OCI-LY1 (cell line): Measurements from ENCODE around the gene SFI1.
"Not testable (repeated sequence)": the region's sequence is repeated elsewhere in the genome, so short reads cannot be mapped to it uniquely, and the experiment has no call there.

Source experiments
- H2AFZ ChIP-seq: fragments of 200-600 bp; sonication (generic), shearing (Covaris generic); 2 replicates; pipeline ENCODE4 v1.6.0; 2014; ENCODE audit warnings: antibody characterized with exemption, mild to moderate bottlenecking, low read length
- H3F3A ChIP-seq: fragments of 200-600 bp; sonication (generic), shearing (Covaris generic); 2 replicates; pipeline ENCODE4 v1.6.0; 2014; ENCODE audit warnings: mild to moderate bottlenecking, antibody characterized with exemption, low read length, moderate library complexity; ENCODE audit not compliant: insufficient read depth
- H3K27ac ChIP-seq: fragments of 200-600 bp; sonication (generic); 2 replicates; pipeline ENCODE4 v1.5.1; 2014; ENCODE audit warnings: low read length, mixed run types, mild to moderate bottlenecking, low read depth; ENCODE audit not compliant: poor library complexity, severe bottlenecking
- H3K27me3 ChIP-seq: fragments of 200-600 bp; sonication (generic); 2 replicates; pipeline ENCODE4 v1.6.0; 2014; ENCODE audit warnings: antibody characterized with exemption, mild to moderate bottlenecking, low read length, moderate library complexity; ENCODE audit not compliant: insufficient read depth
- H3K36me3 ChIP-seq: fragments of 200-600 bp; sonication (generic); 2 replicates; pipeline ENCODE4 v1.6.1; 2014; ENCODE audit warnings: mild to moderate bottlenecking, antibody characterized with exemption, low read length, moderate library complexity, mixed read lengths; ENCODE audit not compliant: insufficient read depth
- H3K4me1 ChIP-seq: fragments of 200-600 bp; sonication (generic); 2 replicates; pipeline ENCODE4 v1.5.1; 2014; ENCODE audit warnings: mild to moderate bottlenecking, low read length, moderate library complexity; ENCODE audit not compliant: insufficient read depth, severe bottlenecking
- H3K4me2 ChIP-seq: fragments of 200-600 bp; sonication (generic), shearing (Covaris generic); 2 replicates; pipeline ENCODE4 v1.6.1; 2014; ENCODE audit warnings: low read length
- H3K4me3 ChIP-seq: fragments of 200-600 bp; sonication (generic); 2 replicates; pipeline ENCODE4 v1.5.1; 2014; ENCODE audit warnings: low read length, low read depth, mild to moderate bottlenecking, mixed read lengths; ENCODE audit not compliant: poor library complexity, severe bottlenecking
- H3K79me2 ChIP-seq: fragments of 200-600 bp; shearing (Covaris generic); 2 replicates; pipeline ENCODE4 v1.6.1; 2016; ENCODE audit warnings: mixed run types, low read length, mixed read lengths; ENCODE audit not compliant: insufficient read depth
- H3K9ac ChIP-seq: fragments of 200-600 bp; sonication (generic), shearing (Covaris generic); 2 replicates; pipeline ENCODE4 v1.6.1; 2014; ENCODE audit warnings: mild to moderate bottlenecking, low read length, mixed read lengths
- H3K9me2 ChIP-seq: fragments of 200-600 bp; sonication (generic), shearing (Covaris generic); 2 replicates; pipeline ENCODE4 v1.6.1; 2014; ENCODE audit warnings: low read depth, mild to moderate bottlenecking, low read length, mixed read lengths
- H3K9me3 ChIP-seq: fragments of 200-600 bp; shearing (Covaris generic); 2 replicates; pipeline ENCODE4 v1.6.1; 2014; ENCODE audit warnings: low read length, mixed read lengths
- H4K20me1 ChIP-seq: fragments of 200-600 bp; sonication (generic), shearing (Covaris generic); 2 replicates; pipeline ENCODE4 v1.6.0; 2016; ENCODE audit warnings: mild to moderate bottlenecking, low read length; ENCODE audit not compliant: insufficient read depth
- CTCF ChIP-seq: fragments of 200-600 bp; sonication (generic), shearing (Covaris generic); IDR thresholded peaks from 2 replicates; pipeline ENCODE4 v1.5.1; 2017; ENCODE audit warnings: mild to moderate bottlenecking, antibody characterized with exemption, low read length, moderate library complexity, mixed read lengths
- EZH2 ChIP-seq: fragments of 200-600 bp; sonication (generic), shearing (Covaris generic); IDR thresholded peaks from 2 replicates; pipeline ENCODE4 v1.8.0; 2017; ENCODE audit warnings: borderline replicate concordance, mixed run types, mild to moderate bottlenecking, antibody characterized with exemption, low read length, moderate library complexity, mixed read lengths

Gene SFI1

DNA sequence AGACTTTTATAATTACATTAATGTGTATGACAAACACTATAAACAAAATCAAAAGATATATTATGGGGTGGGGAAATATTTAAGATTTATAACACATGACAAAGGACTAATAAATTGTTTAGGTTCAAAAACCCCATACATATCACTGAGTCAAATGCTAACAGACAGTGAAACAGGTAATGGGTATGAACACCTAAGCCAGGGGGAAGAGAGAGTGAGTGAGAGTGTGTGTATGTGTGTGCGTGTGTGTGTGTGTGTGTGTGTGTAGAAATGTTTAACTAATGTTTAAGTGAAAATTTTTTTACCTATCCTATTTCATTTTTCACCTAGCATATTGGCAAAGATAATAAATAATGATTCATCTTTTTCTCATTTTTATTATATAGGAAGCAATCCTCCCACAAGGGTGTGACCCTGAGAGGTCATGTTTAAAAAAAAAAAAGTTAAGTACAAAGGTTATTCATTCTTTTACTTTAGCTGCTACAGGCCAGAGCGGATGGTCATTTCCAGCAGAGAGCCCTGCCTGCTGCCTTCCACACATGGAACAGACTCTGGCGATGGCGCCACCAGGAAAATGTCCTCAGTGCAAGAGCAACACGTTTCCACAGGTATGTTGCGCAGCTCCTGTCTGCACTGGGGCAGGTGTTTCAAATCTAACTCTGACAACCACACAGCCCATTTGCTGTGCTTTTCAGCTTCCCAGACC is 92.8 kb downstream of the SFI1 start:
- H2AFZ ChIP-seq = no peak overlapping the region
- peaks cover 55% of the 10 kb centered on the region for H3K36me3 ChIP-seq
- H3K27ac ChIP-seq = no peak overlapping the region
- H3K4me3 ChIP-seq = no peak overlapping the region
- H4K20me1 ChIP-seq = no peaks in the 10 kb centered on the region
- no peaks in the 10 kb centered on the region for H3K9me3 ChIP-seq
- H3K27me3 ChIP-seq = no peaks in the 10 kb centered on the region
- H3K9me2 ChIP-seq = no peaks in the 10 kb centered on the region
- no peaks in the 10 kb centered on the region for H3K79me2 ChIP-seq
- no peak overlapping the region for H3K9ac ChIP-seq
- no peaks in the 10 kb centered on the region for H3K4me1 ChIP-seq
- H3K4me2 ChIP-seq = no peak overlapping the region
- no peak for TF ChIP-seq EZH2
- TF ChIP-seq CTCF = no peak
- no peaks in the 10 kb centered on the region for H3F3A ChIP-seq

DNA sequence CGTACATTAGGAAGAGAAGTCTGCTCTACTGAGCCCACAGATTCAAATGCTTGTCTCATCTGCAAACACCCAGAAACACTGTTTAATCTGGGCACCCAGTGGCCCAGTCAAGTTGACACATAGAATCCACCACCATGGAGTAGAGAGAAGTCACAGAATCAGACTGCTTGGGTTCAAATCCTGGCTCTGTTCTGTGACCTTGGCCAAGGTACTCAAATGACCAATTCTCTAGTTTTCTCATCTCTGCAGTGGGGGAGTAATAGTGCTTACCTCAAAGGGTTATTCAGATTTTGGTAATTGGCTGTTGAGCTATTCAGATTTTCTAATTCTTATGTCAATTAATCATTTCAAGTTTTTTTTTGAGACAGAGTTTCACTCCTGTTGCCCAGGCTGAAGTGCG is 93.8 kb downstream of the SFI1 start:
- not testable (repeated sequence) for H3K9ac ChIP-seq, H3K4me1 ChIP-seq, H4K20me1 ChIP-seq, H3K4me3 ChIP-seq, H2AFZ ChIP-seq, H3F3A ChIP-seq, H3K9me2 ChIP-seq, H3K4me2 ChIP-seq, H3K27me3 ChIP-seq, H3K79me2 ChIP-seq, H3K27ac ChIP-seq, H3K9me3 ChIP-seq
- peaks cover 46% of the 10 kb centered on the region for H3K36me3 ChIP-seq

GRCh38 chr22:31595271-31595670 is 98.9 kb downstream of the SFI1 start:
- TF ChIP-seq EZH2 (no peak), CTCF (no peak)
- Histone ChIP-seq H3K4me3 (no peak overlapping the region), H3K4me2 (no peak overlapping the region), H3K9ac (no peak overlapping the region), H3K36me3 (peaks cover 10% of the 10 kb centered on the region; the same call in 1 of the 2 replicates), H3K79me2 (no peaks in the 10 kb centered on the region), H3K27ac (no peak overlapping the region), H3K9me3 (no peaks in the 10 kb centered on the region), H3K27me3 (no peaks in the 10 kb centered on the region), H3F3A (no peaks in the 10 kb centered on the region), H4K20me1 (no peaks in the 10 kb centered on the region), H3K4me1 (no peaks in the 10 kb centered on the region), H2AFZ (no peak overlapping the region), H3K9me2 (no peaks in the 10 kb centered on the region)
